ACHN (cell line): ENCODE measurements around the gene WDR48.

Experiments
- DNase-seq: peaks from one replicate; pipeline ENCODE4 v3.0.0-alpha.2; 2015
- in situ Hi-C: cut with HindIII; loops from 2 replicates; pipeline ENCODE4 v1.10.0; 2017; ENCODE audit warnings: low sequenced_read_pairs, low pct_ligation_motif_present, low pct_unique_long_range_greater_than_20kb

Gene WDR48

GRCh38 chr3:39110041-39110639 is 58.3 kb downstream of the WDR48 start:
- no peak for DNase-seq
- in situ Hi-C loops, result no loop called here

- DNase-seq, result no peak
- in situ Hi-C loops, result no loop called here
Measured at GRCh38 chr3:39112113-39112512, 60.3 kb downstream of the WDR48 start.

- DNase-seq, result no peak
- in situ Hi-C loops, result no loop called here
Measured at GRCh38 chr3:39112535-39112934, 60.7 kb downstream of the WDR48 start.

- in situ Hi-C loops, result no loop called here
- DNase-seq, result no peak
Measured at GRCh38 chr3:39113291-39113690, 61.5 kb downstream of the WDR48 start.

- in situ Hi-C loops, result no loop called here
- no peak for DNase-seq
Measured at GRCh38 chr3:39114456-39114855, 62.6 kb downstream of the WDR48 start.

GRCh38 chr3:39115870-39116269 is 64.1 kb downstream of the WDR48 start:
- in situ Hi-C loops, result no loop called here
- DNase-seq, result no peak

GRCh38 chr3:39118079-39118478 is 66.3 kb downstream of the WDR48 start:
- in situ Hi-C loops, result no loop called here
- no peak for DNase-seq

GRCh38 chr3:39118931-39119660 is 67.3 kb downstream of the WDR48 start:
- DNase-seq, result no peak
- in situ Hi-C loops, result no loop called here

GRCh38 chr3:39121621-39122020 is 69.8 kb downstream of the WDR48 start:
- in situ Hi-C loops, result no loop called here
- DNase-seq, result no peak

- DNase-seq, result no peak
- in situ Hi-C loops, result no loop called here
Measured at GRCh38 chr3:39122813-39123212, 71.0 kb downstream of the WDR48 start.

GRCh38 chr3:39124876-39125840 is 73.3 kb downstream of the WDR48 start:
- in situ Hi-C loops, result no loop called here
- peak; percentile 34 for DNase-seq

- in situ Hi-C loops, result no loop called here
- DNase-seq, result peak; percentile 44
Measured at GRCh38 chr3:39125841-39126500, 74.2 kb downstream of the WDR48 start.

GRCh38 chr3:39126532-39127071 is 74.8 kb downstream of the WDR48 start:
- in situ Hi-C loops, result no loop called here

GRCh38 chr3:39127269-39127907 is 75.6 kb downstream of the WDR48 start:
- no peak for DNase-seq
- in situ Hi-C loops, result no loop called here

More at GRCh38 chr3:39126532-39127071, 74.8 kb downstream of the WDR48 start:
- peak; percentile 60 for DNase-seq

GRCh38 chr3:39127908-39128304 is 76.1 kb downstream of the WDR48 start:
- in situ Hi-C loops, result no loop called here
- DNase-seq, result no peak

- in situ Hi-C loops, result no loop called here
- no peak for DNase-seq
Measured at GRCh38 chr3:39128951-39129350, 77.1 kb downstream of the WDR48 start.

- DNase-seq, result no peak
- in situ Hi-C loops, result no loop called here
Measured at GRCh38 chr3:39130026-39130425, 78.2 kb downstream of the WDR48 start.

- in situ Hi-C loops, result no loop called here
- no peak for DNase-seq
Measured at GRCh38 chr3:39130693-39131265, 79.0 kb downstream of the WDR48 start.
